Psoas muscle (tissue), 8 donors: ENCODE results near the gene FOXRED2. TPM values are rescaled to one million over a fixed set of nuclear protein-coding genes. Genes with fewer than 3 reads are reported as not detected.

ENCODE experiments used
- ATAC-seq, 4 donors: fragments of 200-7000 bp; cut with Tn5 transposase; one replicate each; pipeline ENCODE4 v1.9.1; 2020; ENCODE audit warnings: moderate library complexity in 3 of 4, mild to moderate bottlenecking in 2 of 4
- DNase-seq, 2 donors: peaks; one replicate each; pipeline ENCODE4 v3.0.0-alpha.2; 2020
- H3K27ac ChIP-seq: fragments of 200-600 bp; one replicate; pipeline ENCODE4 v1.8.0; 2022
- H3K27me3 ChIP-seq, 3 donors: fragments of 200-600 bp in 1 of 3; one replicate each; pipeline versions ENCODE4 v1.6.1 to v1.8.0; 2013 to 2022; ENCODE audit warnings: low read length in 2 of 3, mild to moderate bottlenecking in 2 of 3, moderate library complexity in 1 of 3; ENCODE audit not compliant: insufficient read depth in 3 of 3
- H3K36me3 ChIP-seq, 2 donors: fragments of 200-600 bp in 1 of 2; one replicate each; pipeline versions ENCODE4 v1.6.1 to v1.8.0; 2013 to 2022; ENCODE audit warnings: low read depth in 1 of 2, mild to moderate bottlenecking in 1 of 2, moderate library complexity in 1 of 2; ENCODE audit not compliant: insufficient read depth in 1 of 2
- H3K4me1 ChIP-seq: fragments of 200-600 bp; one replicate; pipeline ENCODE4 v1.8.0; 2022
- H3K4me3 ChIP-seq: fragments of 200-600 bp; one replicate; pipeline ENCODE4 v1.8.0; 2022; ENCODE audit warnings: mild to moderate bottlenecking
- H3K9me3 ChIP-seq: fragments of 200-600 bp; one replicate; pipeline ENCODE4 v1.8.0; 2022
- WGBS, 3 donors: extraction: QIAGEN DNeasy Blood & Tissue Kit; methylation state at CpG; one replicate each; pipeline versions ENCODE4 v1.1.6 to v1.1.7; 2013; 5-methylcytosine and 5-hydroxymethylcytosine counted together
- intact Hi-C, 2 donors: fragments of 100-400 bp; cut with DNase I; formaldehyde crosslinking; loops; one replicate each; pipeline versions ENCODE4 v1.11.0 to v1.14.2; 2022
- polyA plus RNA-seq, 3 donors: library from polyadenylated mRNA; stranded (reverse); fragments of 200-250 nt; gene quantifications; one replicate each; pipeline ENCODE4 v1.2.3, GENCODE V29; 2013
- total RNA-seq, 4 donors: library from RNA; stranded (reverse); fragmentation: NEBNext Ultra II Directional in 2 of 4; extraction: Animal tissue kit (Norgen Biotek cat#: 25700) in 2 of 4; gene quantifications; one replicate each; pipeline versions ENCODE4 v1.2.1 to v1.2.4, GENCODE V29; 2021 to 2023
- TF ChIP-seq, protein P1 (sequence below): fragments of 200-600 bp; IDR thresholded peaks from one replicate; pipeline ENCODE4 v1.8.0; 2022; ENCODE audit warnings: antibody characterized with exemption
- donor health status: healthy with polysubstance abuse.
- donor health status: DM: no; HTN: no; CAD: no; lungs with moderate emphysema.
- donor health status: Bipolar disorder and iron deficiency.
- donor health status: healthy.
- donor health status: DM: yes; HTN: yes; CAD: no.
- donor health status: DM: no; HTN: no; CAD: no.
- donor health status: DM: no; HTN: no; CAD: no.
- donor health status: DM: yes; HTN: yes; CAD: no.

Gene FOXRED2
- total and polyA plus RNA-seq, 7 donors: 3.3 to 10.2 (median 7.7) TPM

DNA sequence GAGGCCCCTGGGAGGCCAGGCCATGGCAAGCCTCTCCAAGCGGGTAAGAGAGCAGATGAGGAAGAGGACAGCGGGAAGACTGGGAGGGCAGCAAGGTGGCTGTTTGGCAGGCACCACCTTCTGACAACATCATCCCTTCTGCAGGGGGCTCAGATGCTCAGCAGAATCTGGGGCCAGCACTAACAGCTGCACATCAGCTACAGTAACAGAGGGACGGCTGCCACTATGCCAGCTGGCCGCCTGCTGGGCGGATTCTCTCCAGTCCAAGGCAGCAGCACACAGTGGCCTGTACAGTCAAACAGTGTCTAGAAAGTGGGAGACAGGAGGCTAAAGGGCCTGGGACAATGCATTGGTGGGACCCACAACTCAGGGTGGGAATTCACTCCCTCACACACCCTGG is 14.7 kb downstream of the FOXRED2 start:
- Histone ChIP-seq H3K4me1 (no peaks in the 10 kb centered on the region), H3K27me3 (no peaks in the 10 kb centered on the region), H3K27ac (no peak overlapping the region), H3K9me3 (no peaks in the 10 kb centered on the region), H3K4me3 (no peak overlapping the region), H3K36me3 (peaks cover 0 to 57% of the 10 kb centered on the region in 2 donors)
- intact Hi-C loops: no loop called here
- TF ChIP-seq, protein P1, sequence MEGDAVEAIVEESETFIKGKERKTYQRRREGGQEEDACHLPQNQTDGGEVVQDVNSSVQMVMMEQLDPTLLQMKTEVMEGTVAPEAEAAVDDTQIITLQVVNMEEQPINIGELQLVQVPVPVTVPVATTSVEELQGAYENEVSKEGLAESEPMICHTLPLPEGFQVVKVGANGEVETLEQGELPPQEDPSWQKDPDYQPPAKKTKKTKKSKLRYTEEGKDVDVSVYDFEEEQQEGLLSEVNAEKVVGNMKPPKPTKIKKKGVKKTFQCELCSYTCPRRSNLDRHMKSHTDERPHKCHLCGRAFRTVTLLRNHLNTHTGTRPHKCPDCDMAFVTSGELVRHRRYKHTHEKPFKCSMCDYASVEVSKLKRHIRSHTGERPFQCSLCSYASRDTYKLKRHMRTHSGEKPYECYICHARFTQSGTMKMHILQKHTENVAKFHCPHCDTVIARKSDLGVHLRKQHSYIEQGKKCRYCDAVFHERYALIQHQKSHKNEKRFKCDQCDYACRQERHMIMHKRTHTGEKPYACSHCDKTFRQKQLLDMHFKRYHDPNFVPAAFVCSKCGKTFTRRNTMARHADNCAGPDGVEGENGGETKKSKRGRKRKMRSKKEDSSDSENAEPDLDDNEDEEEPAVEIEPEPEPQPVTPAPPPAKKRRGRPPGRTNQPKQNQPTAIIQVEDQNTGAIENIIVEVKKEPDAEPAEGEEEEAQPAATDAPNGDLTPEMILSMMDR: no peak
- no peak for DNase-seq
- ATAC-seq: no peak
- 57 to 60% (median 58%) methylated on average over 5 of the region's 5 CpGs for WGBS, 3 donors

DNA sequence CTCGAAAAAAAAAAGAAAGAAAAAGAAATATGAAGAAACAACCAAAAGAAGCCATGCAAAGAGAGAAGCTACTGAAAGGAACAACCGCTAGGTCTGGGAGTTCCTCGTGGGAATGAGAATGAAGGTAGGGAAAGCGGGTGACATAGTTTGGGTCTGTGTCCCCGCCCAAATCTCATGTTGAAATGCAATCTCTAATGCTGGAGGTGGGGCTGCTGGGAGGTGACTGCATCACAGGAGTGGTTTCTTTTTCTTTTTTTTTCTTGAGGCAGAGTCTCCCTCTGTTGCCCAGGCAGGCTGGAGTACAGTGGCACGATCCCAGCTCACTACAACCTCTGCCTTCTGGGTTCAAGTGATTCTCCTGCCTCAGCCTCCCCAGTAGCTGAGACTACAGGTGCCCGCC is 15.7 kb downstream of the FOXRED2 start:
- TF ChIP-seq, protein P1: no peak
- Histone ChIP-seq H3K9me3 (no peaks in the 10 kb centered on the region), H3K27ac (no peak overlapping the region), H3K4me3 (no peak overlapping the region), H3K36me3 (peaks cover 0 to 50% of the 10 kb centered on the region in 2 donors), H3K27me3 (no peaks in the 10 kb centered on the region), H3K4me1 (no peaks in the 10 kb centered on the region)
- WGBS, 3 donors: 93 to 97% (median 95%) methylated on average over 7 of the region's 7 CpGs
- intact Hi-C loops: no loop called here
- DNase-seq: no peak
- no peak for ATAC-seq

DNA sequence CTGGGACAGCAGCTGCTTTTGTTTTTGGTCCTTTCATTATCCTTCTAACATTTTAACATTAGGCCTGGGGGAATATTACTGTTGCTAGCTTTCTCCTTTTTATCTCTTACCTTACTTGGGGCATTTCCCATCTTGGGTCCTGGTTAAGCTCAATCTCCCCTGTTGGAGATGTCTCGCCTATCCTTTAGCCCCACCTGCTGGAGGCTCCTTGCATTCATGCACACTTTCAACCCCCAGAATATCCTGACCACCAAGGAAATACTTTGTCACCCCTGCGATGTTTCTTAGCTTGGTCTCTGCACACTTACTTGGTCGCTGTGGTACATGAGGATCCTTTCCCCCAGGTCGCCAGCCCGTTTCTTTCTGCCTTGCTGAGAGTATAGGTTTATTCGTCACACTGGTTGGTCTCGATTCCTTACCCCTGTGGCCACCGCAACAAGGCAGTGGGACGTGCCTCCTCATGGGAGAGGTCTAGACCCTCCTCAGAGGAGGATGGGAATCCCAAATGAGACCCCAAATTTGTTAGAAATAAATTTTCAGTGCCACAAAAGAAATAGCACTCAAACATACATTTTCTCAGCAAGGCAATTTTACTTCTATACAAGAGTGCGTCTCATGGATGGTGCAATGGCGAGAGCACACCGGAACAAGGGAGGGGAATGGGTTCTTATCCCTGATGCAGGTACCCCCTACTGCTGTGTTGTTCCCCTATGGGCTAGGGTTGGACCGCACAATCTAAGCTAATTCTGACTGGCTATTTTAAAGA is 20.0 kb downstream of the FOXRED2 start:
- intact Hi-C loops: loop anchor here (5.0 to 10.0 kb wide), 2 partner anchors 185 to 292 kb away; no protein-coding TSS in a partner anchor
- Histone ChIP-seq H3K27ac (no peak overlapping the region), H3K27me3 (no peaks in the 10 kb centered on the region), H3K9me3 (no peaks in the 10 kb centered on the region), H3K4me3 (no peak overlapping the region), H3K4me1 (peaks cover 4% of the 10 kb centered on the region), H3K36me3 (peaks cover 0 to 19% of the 10 kb centered on the region in 2 donors)
- no peak for ATAC-seq
- WGBS, 3 donors: 88 to 90% (median 90%) methylated on average over 13 of the region's 13 CpGs
- DNase-seq: no peak
- TF ChIP-seq, protein P1: peak; percentile 63

DNA sequence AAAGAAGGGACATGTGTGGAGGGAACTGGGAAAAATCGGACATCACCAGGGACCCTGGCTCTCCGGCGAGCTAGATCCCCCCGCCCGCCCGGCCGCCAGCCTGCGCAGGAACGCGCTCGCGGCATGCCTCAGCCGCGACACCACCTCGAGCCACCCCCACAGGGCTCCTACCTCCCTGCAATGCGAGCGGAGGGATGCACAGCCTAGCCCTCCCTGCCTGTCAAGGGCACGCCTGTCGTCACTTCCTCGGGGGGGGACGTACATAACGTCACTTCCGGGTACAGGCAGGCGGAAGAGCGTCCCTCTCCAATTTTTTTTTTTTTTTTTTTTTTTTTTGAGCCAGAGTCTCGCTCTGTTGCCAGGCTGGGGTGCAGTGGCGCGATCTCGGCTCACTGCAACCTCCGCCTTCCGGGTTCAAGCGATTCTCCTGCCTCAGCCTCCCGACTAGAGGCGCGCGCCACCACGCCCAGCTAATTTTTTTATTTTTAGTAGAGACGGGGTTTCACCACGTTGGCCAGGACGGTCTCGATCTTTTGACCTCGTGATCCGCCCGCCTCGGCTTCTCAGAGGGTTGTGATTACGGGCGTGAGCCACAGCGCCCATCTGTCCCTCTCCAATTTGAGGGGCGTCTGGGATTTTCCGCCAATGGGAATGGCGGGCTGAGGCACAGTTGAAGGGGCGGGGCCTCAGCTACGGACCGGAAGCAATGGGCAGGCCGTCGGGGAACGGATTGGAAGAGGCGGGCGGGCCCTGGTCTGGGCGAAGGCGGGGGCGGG is 25.3 kb downstream of the FOXRED2 start, which contains the start of gene TXN2:
Gene TXN2 (minus strand): TSS at position 248 of the 776 bp plus-strand sequence. CDS start 803 bp downstream, outside the sequence.
- no peaks in the 10 kb centered on the region for H3K9me3 ChIP-seq
- WGBS, 3 donors: 1% methylated on average over 59 to 62 of the region's 62 CpGs
- TF ChIP-seq, protein P1: no peak
- no peaks in the 10 kb centered on the region for H3K27me3 ChIP-seq
- intact Hi-C loops: loop anchor here (2.0 to 10.0 kb wide), 2 partner anchors 47 to 287 kb away; partner anchors contain the start of gene EIF3D (in 1 of the 2)
- H3K27ac ChIP-seq: peak within 1 kb of the TSS; percentile 97
- peaks cover 0 to 41% of the 10 kb centered on the region in 2 donors for H3K36me3 ChIP-seq
- peak within 1 kb of the TSS; percentile 92 for H3K4me3 ChIP-seq
- H3K4me1 ChIP-seq: peaks cover 15% of the 10 kb centered on the region
- ATAC-seq: peak; percentile 93 to 95 (median 94)
- peak; percentile 98 to 99 for DNase-seq
